ENCODE data around the gene MFSD6L. TPM values are rescaled to one million over a fixed set of nuclear protein-coding genes. Genes with fewer than 3 reads are reported as not detected.

Gene MFSD6L
- total and polyA plus RNA-seq, 10 of the 15 experiments (the other 5 are each of a cell fraction or from before 2014, with no cell fraction given) = 0.39 to 3.1 (median 1.1) TPM

GRCh38 chr17:8832711-8833352 is 33.7 kb upstream of the MFSD6L start (continued):
- peak; percentile 17 for TF ChIP-seq MEF2B (IDR thresholded peaks at IDR 0.05; ENCODE audit: partially characterized antibody, poor library complexity, severe bottlenecking)

GRCh38 chr17:8831234-8831849 is 32.2 kb upstream of the MFSD6L start:
- no peak overlapping the region for H3K4me3 ChIP-seq
- intact Hi-C loops (cut with micrococcal nuclease; ENCODE audit: unreplicated experiment) (no loop called here), in situ Hi-C loops (cut with MboI) (no loop called here)
- H3K4me2 ChIP-seq (ENCODE audit: control insufficient read depth, insufficient read depth) = no peak overlapping the region
- no peaks in the 10 kb centered on the region for H3K79me2 ChIP-seq (ENCODE audit: control insufficient read depth, insufficient read depth, low read length)
- no peak for TF ChIP-seq JUND (IDR thresholded peaks at IDR 0.05; ENCODE audit: low read depth, low read length)
- no peak for TF ChIP-seq RAD51 (IDR thresholded peaks at IDR 0.05)
- TF ChIP-seq ZNF24 (IDR thresholded peaks at IDR 0.05) = no peak
- no peak for TF ChIP-seq SIN3A (IDR thresholded peaks at IDR 0.05; ENCODE audit: low read depth, low read length)
- no peak for TF ChIP-seq ATF3 (IDR thresholded peaks at IDR 0.05; ENCODE audit: borderline replicate concordance, extremely low read depth, low read depth, low read length)
- no peak for TF ChIP-seq TAF1 (IDR thresholded peaks at IDR 0.05; ENCODE audit: borderline replicate concordance, low read depth, low read length)
- peak; percentile 48; the same call in 1 of the 2 replicates for TF ChIP-seq POLR2A (IDR thresholded peaks at IDR 0.05; ENCODE audit: low read depth, low read length)
- no peak for TF ChIP-seq ASH2L (IDR thresholded peaks at IDR 0.05; ENCODE audit: borderline replicate concordance, low read depth)
- 0 out of 2 replicates have a peak, but pooled peaks have one; percentile 29 for TF ChIP-seq PML (IDR thresholded peaks at IDR 0.05; ENCODE audit: low read length)
- TF ChIP-seq BCLAF1 (IDR thresholded peaks at IDR 0.05) = no peak
- peak; percentile 77 for TF ChIP-seq POLR2AphosphoS5 (IDR thresholded peaks at IDR 0.05; ENCODE audit: low read length)
- TF ChIP-seq BCL3 (IDR thresholded peaks at IDR 0.05; ENCODE audit: borderline replicate concordance, insufficient read depth, low read depth, low read length, poor library complexity, severe bottlenecking) = peak; percentile 10
- no peak overlapping the region for H2AFZ ChIP-seq (ENCODE audit: control insufficient read depth, low read depth, low read length)
- no peaks in the 10 kb centered on the region for H4K20me1 ChIP-seq (ENCODE audit: control insufficient read depth, insufficient read depth)
- H3K9ac ChIP-seq (ENCODE audit: control insufficient read depth, insufficient read depth, low read length) = no peak overlapping the region
- no peak overlapping the region for H3K27ac ChIP-seq (ENCODE audit: control insufficient read depth, insufficient read depth)
- SMC1A ChIA-PET (ENCODE audit: uncharacterized antibody, unreplicated experiment) = no interaction called here
- H3K9me3 ChIP-seq (replicated peaks; ENCODE audit: control insufficient read depth, insufficient read depth, low read length) = no peaks in the 10 kb centered on the region; the same call in 2 of the 3 replicates
- TSS peak; percentile 22 for BruUV-seq (replicated peaks)
- DNase-seq (ENCODE audit: low read depth, low spot score) (no peak), ATAC-seq (no peak), FAIRE-seq (no peak)
- 92% methylated on average over 7 of the region's 7 CpGs for WGBS (ENCODE audit: insufficient coverage, insufficient replicate concordance, low lambda C conversion rate, missing lambda C conversion rate)
- CTCF ChIA-PET = interaction anchor here (0.7 to 3.1 kb wide), 3 partner anchors 63 to 345 kb away, joined by 3 to 14 read pairs (median 4); no protein-coding TSS in a partner anchor
- peaks cover 42 to 63% of the 10 kb centered on the region in 2 experiments for H3K36me3 ChIP-seq (ENCODE audit: control insufficient read depth in 2 of 2, insufficient read depth in 2 of 2, low read length in 1 of 2)
- H3K4me1 ChIP-seq (ENCODE audit: control insufficient read depth, insufficient read depth, low read length) = no peaks in the 10 kb centered on the region
- POLR2A ChIA-PET = interaction anchor here (0.6 kb wide), 1 partner anchor 64 kb away, joined by 4 read pairs; no protein-coding TSS in a partner anchor
- H3K27me3 ChIP-seq (replicated peaks in 1 of 2; ENCODE audit: control insufficient read depth in 2 of 2, insufficient read depth in 2 of 2, low read length in 1 of 2) = no peaks in the 10 kb centered on the region
- RAD21 ChIA-PET (ENCODE audit: unreplicated experiment) = interaction anchor here (1.2 kb wide), 1 partner anchor 24 kb away, joined by 3 read pairs; no protein-coding TSS in a partner anchor
